COR-L47 (cell line): ENCODE results near the gene PRRX2.
"Not testable (repeated sequence)": the region's sequence is repeated elsewhere in the genome, so short reads cannot be mapped to it uniquely, and the experiment has no call there.

Experiments
- DNase-seq: peaks from one replicate; lab custom pipeline; 2025; lab: John Stamatoyannopoulos, UW

The PRRX2 gene

DNA sequence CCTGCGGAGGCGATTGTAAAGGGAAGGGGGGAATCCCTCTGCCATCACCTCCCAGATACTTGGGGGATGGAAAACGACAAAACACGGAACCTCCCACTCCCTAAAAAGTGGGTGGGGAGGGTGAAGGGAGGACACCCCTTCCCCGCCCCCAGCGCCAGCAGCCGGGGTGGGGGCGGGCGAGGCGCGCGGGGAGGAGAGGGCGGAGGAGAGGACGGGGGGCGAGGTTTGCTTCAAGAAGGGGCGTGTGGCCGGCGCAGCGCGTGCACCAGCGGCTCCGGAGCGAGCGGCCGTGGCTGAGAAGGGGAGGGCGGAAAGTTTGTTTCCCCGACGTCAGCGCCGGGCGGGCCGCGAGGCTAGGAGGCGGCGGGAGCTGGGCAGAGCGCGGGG lies at the start of gene PRRX2:
Gene PRRX2, plus strand, starts transcription at position 259 of the 387 bp plus-strand sequence. CDS start 221 bp downstream, outside the sequence.
- peak; percentile 8 for DNase-seq

DNA sequence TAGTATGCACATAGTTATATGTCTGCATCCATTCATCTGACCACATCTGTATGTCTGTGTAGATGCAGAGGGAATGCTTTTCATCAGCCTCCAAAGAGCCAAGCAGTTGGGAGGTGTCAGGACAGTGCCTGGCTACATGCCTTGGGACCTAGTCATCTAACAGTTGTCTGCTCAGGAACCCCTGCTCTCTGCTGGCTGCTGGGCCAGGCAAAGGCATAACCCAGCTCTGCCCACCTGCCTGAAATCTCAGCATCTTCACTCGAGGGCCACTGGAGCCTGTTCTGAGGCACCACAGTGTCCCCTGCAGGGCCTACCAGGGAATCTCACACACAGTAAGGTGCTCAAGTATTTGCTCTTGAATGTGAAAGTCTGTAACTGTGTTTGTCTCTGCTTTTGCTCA lies 48.3 kb upstream of the PRRX2 start:
- no peak for DNase-seq

DNA sequence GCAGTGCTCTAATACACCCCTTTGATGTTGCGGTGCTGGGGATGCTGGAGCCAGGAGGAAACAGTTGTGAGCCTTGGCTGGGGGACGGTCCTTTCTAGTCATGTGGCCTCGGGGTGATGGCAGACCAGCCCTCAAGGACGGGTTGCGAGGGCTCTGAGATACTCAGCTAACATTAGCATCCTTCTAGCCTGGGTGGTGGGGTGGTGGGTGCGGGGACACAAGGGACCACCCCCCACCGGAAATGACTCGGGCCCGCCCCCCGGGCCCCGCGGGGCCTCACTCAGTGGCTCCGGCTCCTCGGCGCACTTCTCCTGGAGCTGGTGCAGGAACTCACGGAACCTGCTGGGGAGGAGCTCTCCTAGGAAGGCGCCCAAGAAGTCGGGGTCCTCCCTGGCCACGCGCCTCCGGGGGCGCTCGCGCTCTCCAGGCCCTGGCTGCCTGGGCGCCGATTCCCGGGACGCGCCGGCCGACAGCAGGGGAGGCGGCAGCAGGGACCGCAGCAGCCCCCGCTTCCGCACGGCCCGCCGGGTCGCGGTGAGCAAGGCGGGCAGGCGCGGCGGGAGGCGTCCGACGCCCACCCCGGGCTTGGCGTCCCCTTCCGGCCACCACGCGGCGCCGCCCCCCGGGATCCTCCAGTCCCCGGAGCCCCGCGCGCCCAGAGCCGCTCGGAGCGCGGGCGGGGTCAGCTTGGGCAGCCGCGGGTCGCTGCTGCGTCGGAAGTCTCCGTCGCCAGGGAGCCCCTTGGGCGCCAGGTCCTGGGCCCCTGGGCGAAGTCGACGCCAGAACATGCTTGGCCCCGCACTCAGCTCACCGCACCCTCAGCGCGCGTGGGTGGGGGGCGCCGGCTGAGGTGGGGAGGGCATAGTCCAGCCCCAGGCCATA lies 45.4 kb upstream of the PRRX2 start:
- no peak for DNase-seq

DNA sequence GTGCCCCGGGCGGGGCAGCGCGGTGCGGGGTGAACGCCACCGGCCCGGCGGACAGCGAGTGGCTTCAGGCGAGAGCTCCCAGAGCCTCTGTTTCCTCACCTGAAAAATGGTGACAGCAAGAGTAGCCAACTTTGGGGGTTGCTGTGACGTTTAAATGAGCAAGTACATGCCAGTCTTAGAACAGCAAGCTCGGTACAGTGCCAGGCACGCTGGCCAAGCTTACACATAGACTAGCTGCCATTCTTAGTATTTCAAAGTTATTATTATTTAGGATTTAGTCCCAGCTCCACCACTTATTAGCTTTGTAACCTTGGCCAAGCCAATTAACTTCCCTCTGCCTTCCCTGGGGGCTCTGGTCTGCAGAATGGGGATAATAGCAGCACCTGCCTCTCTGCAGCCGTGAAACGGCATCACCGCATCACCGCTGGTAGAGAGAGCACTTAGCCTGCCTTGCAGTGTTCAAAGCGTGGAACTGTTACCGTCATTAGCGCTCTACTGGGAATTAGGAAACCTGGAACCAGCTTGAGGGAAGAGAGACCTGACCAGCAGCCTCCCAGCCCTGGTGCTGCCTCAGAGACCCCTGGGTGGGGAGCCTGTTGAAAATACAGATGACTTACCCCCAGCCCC lies 44.7 kb upstream of the PRRX2 start, which contains the start of gene C9orf50:
Gene C9orf50, minus strand, starts transcription at position 433 of the 627 bp plus-strand sequence. CDS start 527 bp downstream, outside the sequence.
- DNase-seq, result no peak

DNA sequence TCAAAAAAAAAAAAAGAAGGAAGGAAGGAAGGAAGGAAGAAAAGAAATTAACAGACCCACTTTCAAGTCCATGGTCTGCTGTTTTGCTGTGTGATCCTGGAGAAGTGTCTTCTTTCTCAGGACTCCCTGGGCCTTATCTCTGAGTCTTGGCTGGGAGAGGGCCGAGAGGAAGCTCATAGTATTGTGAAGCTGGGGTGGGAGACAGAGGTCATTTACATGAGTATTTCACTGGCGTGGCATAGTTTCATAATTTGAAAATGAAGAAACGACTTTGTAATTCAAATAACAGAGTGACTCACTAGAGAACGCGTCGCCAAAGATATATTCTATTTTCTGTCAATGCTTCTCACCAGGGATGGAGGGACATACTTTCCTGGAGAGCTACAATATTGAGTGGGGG lies 42.1 kb upstream of the PRRX2 start:
- no peak for DNase-seq

DNA sequence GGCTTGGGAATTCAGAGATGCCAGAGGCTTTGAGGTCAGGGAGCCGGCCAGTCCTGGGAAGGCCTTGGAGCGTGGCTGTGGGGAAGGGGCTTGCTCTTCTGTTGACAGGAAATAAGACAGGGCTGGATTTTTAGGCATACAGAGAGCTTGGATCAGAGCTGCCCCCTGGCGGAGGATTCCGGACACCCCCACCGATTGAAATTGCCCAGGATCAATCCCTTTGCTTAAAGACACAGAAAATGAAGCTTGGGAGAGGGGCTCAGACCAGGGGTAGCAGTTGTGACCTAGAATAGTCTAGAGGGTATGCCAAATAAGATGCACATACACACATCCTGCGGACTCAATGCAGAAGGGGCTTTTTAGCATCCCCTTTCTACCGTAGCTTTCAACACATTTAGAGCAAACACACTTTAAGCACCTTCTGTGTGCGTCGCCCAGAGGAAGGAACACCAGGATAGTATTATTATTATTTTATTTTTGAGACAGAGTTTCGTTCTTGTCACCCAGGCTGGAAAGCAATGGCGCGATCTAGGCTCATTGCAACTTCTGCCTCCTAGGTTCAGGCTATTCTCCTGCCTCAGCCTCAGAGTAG lies 41.2 kb upstream of the PRRX2 start:
- DNase-seq, result peak; percentile 39

DNA sequence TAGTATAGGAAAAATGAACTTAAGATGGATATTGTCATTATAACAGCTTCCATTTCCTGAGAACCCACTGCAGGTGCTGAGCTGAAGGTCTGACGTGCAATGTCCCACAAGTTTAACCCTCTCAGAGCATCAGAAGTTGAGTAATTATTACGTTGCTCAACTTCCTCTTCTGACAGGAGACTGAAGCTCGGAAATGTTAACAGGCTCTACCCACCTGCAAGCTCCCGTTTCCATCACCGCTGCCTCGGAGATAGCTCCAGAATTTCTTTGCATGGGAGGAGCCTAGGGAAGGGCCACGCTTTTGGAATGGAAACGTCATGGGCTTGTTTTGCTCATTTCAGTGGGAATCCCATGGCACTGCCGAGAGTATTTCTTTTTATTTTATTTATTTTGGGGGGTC lies 40.5 kb upstream of the PRRX2 start:
- DNase-seq, result no peak

DNA sequence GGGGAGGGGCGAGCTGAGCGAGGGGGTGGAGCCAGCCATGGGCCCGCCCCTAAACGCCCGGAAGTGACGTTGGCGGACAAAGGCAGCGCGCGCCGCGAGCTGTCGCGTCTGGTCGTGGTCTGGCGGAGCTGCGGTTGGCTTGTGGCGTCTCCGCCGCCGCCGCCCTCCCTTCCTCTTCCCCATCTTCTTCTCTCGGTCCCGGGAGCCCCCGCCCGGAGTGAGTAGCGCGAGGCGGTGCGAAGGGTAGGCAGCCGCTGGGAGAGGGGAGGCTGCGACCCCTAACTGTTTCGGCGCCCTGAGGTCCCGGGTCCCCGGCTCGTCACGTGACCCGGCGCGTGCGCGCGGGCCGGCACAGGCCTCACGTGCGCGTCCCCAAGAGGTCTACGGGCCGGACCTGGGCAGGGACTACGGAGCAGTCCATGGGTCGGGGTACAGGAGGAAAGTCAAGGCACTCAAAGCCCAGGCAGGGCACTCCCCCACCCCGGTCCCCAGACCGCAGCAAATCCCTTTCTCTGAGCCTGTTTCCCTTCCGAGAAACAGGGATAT lies 39.3 kb upstream of the PRRX2 start, which contains the start of gene NTMT1:
Gene NTMT1, plus strand, starts transcription at position 85 of the 546 bp plus-strand sequence. CDS start 6,541 bp downstream, outside the sequence.
- peak; percentile 71 for DNase-seq

DNA sequence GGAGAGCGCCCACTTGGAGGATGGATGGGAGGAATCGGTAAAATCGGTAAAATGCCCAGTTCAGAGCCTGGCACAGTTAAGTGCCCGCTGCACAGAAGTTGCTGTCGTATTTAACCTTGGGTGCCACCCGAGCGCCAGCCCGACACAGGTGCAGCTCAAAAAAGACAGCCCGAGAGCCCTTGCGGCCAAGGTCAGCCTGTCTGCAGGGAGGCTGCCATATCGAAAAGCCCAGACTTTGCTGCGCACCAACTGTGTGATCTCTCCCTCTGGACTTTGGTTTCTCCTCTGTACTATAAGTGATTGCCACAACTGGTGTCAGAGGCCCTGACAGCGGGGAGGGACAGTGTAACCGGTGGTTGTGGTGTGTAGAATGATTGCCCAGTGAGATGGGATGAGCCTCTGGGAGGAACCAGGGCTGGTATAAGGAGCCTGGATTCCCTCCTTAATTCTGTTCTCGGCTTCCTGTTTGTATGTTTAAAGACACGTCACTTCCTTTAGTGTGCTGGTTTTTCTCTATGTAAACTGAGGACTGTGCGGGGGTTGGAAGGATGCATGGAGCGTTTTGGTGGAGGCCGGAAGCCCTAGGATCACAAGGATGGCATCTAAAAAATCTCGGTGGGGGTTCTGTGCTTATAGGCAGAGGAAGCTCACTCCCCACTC lies 38.7 kb upstream of the PRRX2 start:
- DNase-seq, result no peak

DNA sequence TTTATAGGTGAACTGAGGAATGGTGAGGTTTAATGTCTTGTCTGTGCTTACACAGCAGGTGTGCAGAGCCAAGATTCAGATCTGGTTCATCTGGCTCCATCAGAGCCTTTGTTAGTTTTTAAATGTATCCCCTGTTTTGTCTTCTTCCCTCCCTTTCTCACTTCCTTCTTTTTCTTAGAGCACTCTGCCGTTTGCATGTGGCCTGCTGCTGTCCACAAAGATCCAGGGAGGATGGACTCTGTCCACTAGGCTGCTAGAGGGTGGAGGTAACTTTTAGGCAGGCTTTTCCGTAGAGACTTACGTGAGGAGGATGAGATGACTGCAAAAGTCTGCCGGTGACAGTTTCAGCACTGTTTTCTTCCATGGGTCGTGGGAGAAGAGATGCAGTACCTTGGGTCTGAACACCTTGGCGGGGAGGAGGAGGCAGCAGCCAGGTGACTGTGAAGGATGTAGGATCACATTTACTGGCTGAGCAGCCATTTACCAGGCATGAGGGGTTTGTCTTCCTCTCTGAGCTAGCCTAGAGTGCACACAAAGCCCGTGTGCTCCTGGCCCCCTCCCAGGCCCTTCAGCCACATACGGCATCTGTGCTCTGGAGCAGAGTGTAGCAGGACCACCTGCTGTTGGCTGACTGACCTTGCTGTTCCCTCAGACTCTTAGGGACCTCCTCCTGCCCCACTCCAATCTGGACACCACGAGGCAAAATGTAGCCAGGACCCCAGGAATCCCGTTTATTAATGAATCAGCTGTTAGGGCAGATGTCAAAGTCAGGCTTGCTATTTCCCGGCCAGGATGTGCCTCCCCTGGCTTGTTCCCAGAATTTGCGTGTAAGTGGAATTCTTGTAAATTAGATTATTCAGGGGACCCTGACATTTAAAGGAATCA lies 37.6 kb upstream of the PRRX2 start:
- DNase-seq, result no peak

DNA sequence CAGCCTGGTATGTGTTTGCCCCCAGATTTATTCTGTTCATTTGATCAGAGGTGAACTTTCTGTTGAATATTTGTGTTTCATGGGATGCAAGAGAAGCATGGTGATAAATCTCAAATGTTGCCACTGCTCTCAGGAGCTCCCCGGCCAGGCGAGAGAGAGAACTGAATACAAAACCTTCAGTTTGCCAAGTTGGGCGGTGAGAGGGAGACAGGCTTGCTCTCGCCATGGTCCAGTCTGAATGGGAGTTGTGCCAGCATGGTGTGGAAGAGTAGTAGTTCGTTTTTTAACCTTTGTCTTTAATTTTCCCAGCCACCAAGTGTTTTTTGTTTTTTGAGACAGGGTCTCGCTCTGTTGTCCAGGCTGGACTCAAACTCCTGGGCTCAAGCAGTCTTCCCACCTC lies 36.7 kb upstream of the PRRX2 start:
- no peak for DNase-seq

DNA sequence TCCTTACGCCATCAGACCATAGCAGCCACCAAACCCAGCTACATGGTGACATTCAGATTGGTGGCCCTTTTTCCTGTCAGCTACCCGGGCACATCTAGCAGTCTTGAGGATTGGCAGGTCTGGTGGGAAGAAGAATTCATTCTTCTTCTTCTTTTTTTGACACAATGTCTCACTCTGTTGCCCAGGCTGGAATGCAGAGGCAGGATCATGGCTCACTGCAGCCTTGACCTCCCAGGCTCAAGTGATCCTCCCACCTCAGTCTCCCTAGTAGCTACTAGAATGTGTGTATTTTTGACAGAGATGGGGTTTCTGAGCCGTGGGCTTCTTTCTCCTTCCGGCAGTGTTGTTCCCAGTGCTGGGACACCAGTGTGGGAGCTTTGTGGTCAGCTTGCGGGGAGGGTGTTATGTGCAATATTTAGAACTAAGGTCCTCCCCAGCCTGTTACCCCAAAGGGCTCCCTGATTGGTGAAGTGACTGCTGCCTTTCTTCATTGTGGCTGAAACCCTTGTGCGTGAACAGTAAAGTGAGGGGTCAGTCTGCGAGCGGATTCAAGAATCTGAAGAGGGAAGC lies 36.1 kb upstream of the PRRX2 start:
- DNase-seq, result no peak

DNA sequence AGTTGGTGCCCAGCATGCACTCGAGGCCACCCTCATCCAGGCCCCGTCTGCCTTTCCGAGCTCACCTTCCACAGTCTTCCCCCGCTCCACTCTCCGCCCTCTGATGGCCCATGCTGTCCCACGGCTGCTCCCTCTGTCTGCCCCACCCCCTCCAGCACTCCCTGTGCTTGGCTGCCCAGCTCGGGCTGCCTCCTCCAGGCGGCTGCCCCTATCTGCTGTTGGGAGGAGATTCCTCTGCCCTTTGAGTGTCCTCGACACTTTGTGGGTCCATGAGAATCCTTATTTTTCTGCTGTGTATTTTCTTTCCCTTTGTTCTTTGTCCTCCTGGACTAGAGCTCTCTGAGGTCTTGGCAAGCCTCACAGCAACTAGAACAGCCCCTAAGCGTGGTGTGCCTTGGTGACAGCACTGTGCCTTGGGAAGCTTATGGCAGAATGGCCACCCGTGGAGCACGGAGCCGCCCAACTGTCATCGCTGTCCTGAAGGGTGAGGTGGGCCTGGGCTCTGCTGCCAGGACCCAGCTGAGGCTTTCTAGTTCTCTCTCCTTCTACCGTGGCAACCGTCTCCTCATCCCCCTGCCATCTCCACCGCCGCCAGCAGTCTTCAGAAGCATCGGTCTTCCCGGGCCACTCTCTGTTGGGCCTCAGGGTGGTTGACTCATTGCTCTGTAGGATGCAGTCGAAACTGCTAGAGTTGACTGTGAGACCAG lies 34.3 kb upstream of the PRRX2 start:
- no peak for DNase-seq

DNA sequence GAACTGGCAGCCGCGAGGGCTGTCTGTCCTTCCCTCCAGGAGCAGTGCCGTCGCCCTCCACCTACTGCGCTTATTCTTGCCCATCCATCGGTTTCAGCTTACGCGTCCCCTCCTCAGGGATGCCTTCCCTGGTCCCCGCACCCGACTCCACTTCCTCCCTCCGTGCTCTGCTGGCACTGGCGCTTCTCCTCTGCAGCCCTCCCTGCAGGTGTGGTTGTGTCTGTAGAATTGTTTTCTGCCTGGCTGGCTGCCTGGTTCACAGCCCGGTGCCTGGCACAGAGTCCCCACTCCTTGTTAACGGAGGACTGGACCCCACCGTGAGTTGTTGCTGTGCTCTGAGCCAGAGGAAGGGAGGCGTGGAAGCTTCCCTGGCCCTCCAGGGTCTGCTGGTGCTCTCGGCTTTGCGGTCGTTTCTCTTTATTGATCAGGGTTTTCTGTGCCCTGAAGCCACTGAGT lies 33.7 kb upstream of the PRRX2 start:
- DNase-seq, result no peak

DNA sequence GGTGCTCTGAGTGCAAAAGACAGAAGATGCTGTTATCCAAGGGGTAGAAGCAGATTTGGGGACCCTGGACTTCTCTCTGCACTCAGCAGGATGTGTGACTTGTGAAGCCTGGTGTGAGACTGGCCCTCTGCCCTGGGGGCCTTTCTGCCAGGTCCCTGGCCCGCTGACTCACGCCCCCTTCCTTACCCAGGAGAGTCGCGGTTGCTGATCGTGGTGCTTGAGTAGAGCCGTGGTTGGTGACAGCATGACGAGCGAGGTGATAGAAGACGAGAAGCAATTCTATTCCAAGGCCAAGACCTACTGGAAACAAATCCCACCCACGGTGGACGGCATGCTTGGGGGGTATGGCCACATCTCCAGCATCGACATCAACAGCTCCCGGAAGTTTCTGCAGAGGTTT lies 33.0 kb upstream of the PRRX2 start:
- no peak for DNase-seq

DNA sequence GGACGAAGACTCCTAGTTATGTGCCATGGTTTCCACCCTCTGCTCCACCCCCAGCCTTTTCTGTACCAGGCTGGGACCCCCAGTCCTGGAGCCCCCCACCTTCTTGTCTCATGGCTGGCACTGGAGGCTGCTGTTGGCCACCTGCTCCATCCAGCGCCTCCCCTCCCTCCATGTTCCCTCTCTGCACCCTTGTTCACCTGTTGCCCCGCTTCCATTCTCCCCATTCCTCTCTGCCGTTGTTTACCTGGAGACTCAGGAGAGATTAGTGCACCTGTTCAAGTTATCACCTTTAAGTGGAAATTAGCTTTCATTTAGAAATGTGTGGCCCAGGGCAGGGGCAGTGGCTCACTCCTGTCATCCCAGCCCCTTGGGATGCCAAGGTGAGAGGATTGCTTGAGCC lies 32.2 kb upstream of the PRRX2 start:
- no peak for DNase-seq

DNA sequence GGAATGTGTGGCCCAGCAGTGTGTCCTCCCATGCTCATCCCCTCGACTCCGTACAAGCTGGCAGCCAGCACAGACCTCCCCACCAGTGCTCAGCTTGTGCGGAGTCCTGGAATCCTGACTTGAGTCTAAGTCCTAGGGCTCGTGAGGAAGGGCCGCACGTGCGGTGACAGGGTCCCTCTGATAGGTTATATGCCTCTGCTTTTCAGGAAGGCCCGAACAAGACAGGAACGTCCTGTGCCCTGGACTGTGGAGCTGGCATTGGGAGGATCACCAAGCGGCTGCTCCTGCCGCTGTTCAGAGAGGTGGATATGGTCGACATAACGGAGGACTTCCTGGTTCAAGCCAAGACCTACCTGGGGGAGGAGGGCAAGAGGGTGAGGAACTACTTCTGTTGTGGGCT lies 31.6 kb upstream of the PRRX2 start:
- DNase-seq, result no peak

DNA sequence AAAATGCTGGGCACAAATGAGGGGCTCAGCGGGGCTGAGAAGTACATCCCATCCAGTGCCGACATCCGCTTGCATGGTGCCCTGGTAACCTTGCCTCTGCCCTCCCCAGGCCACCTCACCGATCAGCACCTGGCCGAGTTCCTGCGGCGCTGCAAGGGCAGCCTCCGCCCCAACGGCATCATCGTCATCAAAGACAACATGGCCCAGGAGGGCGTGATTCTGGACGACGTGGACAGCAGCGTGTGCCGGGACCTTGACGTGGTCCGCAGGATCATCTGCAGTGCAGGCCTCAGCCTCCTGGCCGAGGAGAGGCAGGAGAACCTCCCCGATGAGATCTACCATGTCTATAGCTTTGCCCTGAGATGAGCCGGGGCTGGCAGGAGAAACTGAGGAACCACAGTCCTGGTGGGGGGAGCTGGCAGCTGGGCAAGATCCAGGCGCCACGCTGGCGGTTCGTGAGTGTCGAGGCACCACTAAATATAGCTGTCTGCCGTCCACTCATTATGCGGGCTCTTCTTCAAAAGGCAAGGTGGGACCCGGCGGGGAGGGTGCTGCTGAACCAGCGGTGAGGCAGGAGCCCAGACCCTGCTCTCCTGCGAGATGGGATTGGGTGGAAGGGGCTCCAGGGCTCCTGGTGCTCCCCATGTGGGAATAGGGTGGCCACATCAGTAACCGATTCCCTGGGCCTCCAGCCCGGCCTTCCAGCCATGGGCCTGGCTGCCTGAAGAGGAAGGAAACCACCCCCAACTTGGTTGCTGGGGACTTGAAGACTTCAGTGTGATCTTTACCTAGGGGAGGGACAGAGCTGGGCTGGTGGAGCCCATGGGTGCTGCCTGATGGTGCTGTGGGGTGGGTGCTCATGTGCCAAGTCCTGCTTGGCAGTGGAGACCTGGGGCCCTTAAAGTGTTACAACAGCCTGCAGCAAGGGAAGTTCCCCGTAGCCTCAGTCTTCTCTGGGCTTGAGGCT lies 30.1 kb upstream of the PRRX2 start:
- DNase-seq, result no peak

DNA sequence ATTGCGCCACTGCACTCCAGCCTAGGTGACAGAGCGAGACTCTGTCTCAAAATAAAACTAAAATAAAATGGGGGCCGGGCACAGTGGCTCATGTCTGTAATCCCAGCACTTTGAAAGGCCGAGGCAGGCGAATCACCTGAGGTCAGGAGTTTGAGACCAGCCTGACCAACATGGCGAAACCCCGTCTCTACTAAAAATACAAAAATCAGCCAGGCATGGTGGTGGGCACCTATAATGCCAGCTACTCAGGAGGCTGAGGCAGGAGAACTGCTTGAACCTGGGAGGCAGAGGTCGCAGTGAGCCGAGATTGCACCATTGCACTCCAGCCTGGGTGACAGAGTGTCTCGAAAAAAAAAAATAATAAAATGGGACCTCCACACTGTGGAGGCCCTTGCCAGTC lies 29.1 kb upstream of the PRRX2 start:
- DNase-seq, result not testable (repeated sequence)
